Thymus (tissue), 11 donors: ENCODE data around the gene SMIM31. TPM values are rescaled to one million over a fixed set of nuclear protein-coding genes. Genes with fewer than 3 reads are reported as not detected.

Experiments used
- DNase-seq, 9 donors: peaks; one replicate each; pipeline ENCODE4 v3.0.0-alpha.2; 2013; ENCODE audit warnings: low spot score in 9 of 9, low read depth in 6 of 9, missing footprints in 1 of 9
- H3K27ac ChIP-seq, 2 donors: one replicate each; pipeline ENCODE4 v1.5.1; 2013; ENCODE audit warnings: control low read depth in 1 of 2, low read depth in 1 of 2, low read length in 1 of 2, mild to moderate bottlenecking in 1 of 2, moderate library complexity in 1 of 2
- H3K27me3 ChIP-seq, 2 donors: one replicate each; pipeline ENCODE4 v1.5.1; 2013; ENCODE audit warnings: low read length in 1 of 2; ENCODE audit not compliant: control insufficient read depth in 2 of 2, insufficient read depth in 1 of 2
- H3K36me3 ChIP-seq, 2 donors: one replicate each; pipeline ENCODE4 v1.5.1; 2013; ENCODE audit warnings: low read length in 1 of 2, mild to moderate bottlenecking in 1 of 2, moderate library complexity in 1 of 2; ENCODE audit not compliant: control insufficient read depth in 2 of 2, insufficient read depth in 2 of 2
- H3K4me1 ChIP-seq, 2 donors: one replicate each; pipeline ENCODE4 v1.5.1; 2013; ENCODE audit warnings: low read length in 2 of 2; ENCODE audit not compliant: control insufficient read depth in 2 of 2, insufficient read depth in 2 of 2
- H3K4me3 ChIP-seq, 2 donors: one replicate each; pipeline ENCODE4 v1.5.1; 2013; ENCODE audit warnings: low read length in 2 of 2, control low read depth in 1 of 2, mild to moderate bottlenecking in 1 of 2
- H3K9me3 ChIP-seq, 2 donors: one replicate each; pipeline ENCODE4 v1.5.1; 2013; ENCODE audit warnings: low read length in 1 of 2, mild to moderate bottlenecking in 1 of 2; ENCODE audit not compliant: control insufficient read depth in 2 of 2, insufficient read depth in 1 of 2
- WGBS: extraction: QIAGEN DNeasy Blood & Tissue Kit; methylation state at CpG from one replicate; pipeline ENCODE4 v1.1.7; 2013; 5-methylcytosine and 5-hydroxymethylcytosine counted together
- polyA plus RNA-seq: library from polyadenylated mRNA; stranded (reverse); fragments of 200-250 nt; gene quantifications from one replicate; pipeline ENCODE4 v1.2.3, GENCODE V29; 2013
- total RNA-seq: library from RNA; stranded (reverse); fragments of 120-200 nt; gene quantifications from one replicate; pipeline ENCODE4 v1.2.4, GENCODE V29; 2013
- donor health status: healthy.

The SMIM31 gene
- total and polyA plus RNA-seq, 2 donors, result 0.02 TPM; not detected in 1

GRCh38 chr4:164772076-164772475 lies 18.1 kb downstream of the SMIM31 start:
- no peak overlapping the region for H3K27ac ChIP-seq
- H3K4me3 ChIP-seq, result no peak overlapping the region
- no peaks in the 10 kb centered on the region for H3K27me3 ChIP-seq
- H3K9me3 ChIP-seq, result no peaks in the 10 kb centered on the region
- no peak for DNase-seq
- WGBS, result 85% methylated on average over 7 of the region's 7 CpGs
- H3K36me3 ChIP-seq, result no peaks in the 10 kb centered on the region
- H3K4me1 ChIP-seq, result no peaks in the 10 kb centered on the region

GRCh38 chr4:164779080-164779479 lies 25.1 kb downstream of the SMIM31 start:
- WGBS, result 96% methylated on average over 7 of the region's 7 CpGs
- Histone ChIP-seq H3K4me3 (no peak overlapping the region), H3K36me3 (no peaks in the 10 kb centered on the region), H3K27me3 (no peaks in the 10 kb centered on the region), H3K27ac (no peak overlapping the region), H3K4me1 (no peaks in the 10 kb centered on the region), H3K9me3 (no peaks in the 10 kb centered on the region)
- DNase-seq, result no peak

- H3K36me3 ChIP-seq, result no peaks in the 10 kb centered on the region
- no peak overlapping the region for H3K27ac ChIP-seq
- no peak overlapping the region for H3K4me3 ChIP-seq
- WGBS, result 57% methylated on average over 7 of the region's 7 CpGs
- DNase-seq, result peak in 5 of 9 donors; percentile 2 to 24 (median 6)
- H3K9me3 ChIP-seq, result no peaks in the 10 kb centered on the region
- no peaks in the 10 kb centered on the region for H3K27me3 ChIP-seq
- no peaks in the 10 kb centered on the region for H3K4me1 ChIP-seq
Observed at GRCh38 chr4:164779811-164780216, 25.9 kb downstream of the SMIM31 start.

- WGBS, result 95% methylated on average over 3 of the region's 3 CpGs
- H3K4me3 ChIP-seq, result no peak overlapping the region
- no peaks in the 10 kb centered on the region for H3K9me3 ChIP-seq
- H3K27ac ChIP-seq, result no peak overlapping the region
- no peaks in the 10 kb centered on the region for H3K27me3 ChIP-seq
- no peaks in the 10 kb centered on the region for H3K4me1 ChIP-seq
- DNase-seq, result no peak
- H3K36me3 ChIP-seq, result no peaks in the 10 kb centered on the region
Observed at GRCh38 chr4:164780839-164781238, 26.9 kb downstream of the SMIM31 start.

- Histone ChIP-seq H3K27me3 (no peaks in the 10 kb centered on the region), H3K27ac (no peak overlapping the region), H3K9me3 (no peaks in the 10 kb centered on the region), H3K4me1 (no peaks in the 10 kb centered on the region), H3K4me3 (no peak overlapping the region), H3K36me3 (no peaks in the 10 kb centered on the region)
- 89% methylated on average over 6 of the region's 6 CpGs for WGBS
- no peak for DNase-seq
Observed at GRCh38 chr4:164783976-164784375, 30.0 kb downstream of the SMIM31 start.

GRCh38 chr4:164789047-164789446 lies 35.1 kb downstream of the SMIM31 start:
- no peaks in the 10 kb centered on the region for H3K36me3 ChIP-seq
- H3K27ac ChIP-seq, result no peak overlapping the region
- DNase-seq, result no peak
- H3K9me3 ChIP-seq, result no peaks in the 10 kb centered on the region
- H3K27me3 ChIP-seq, result no peaks in the 10 kb centered on the region
- 96% methylated on average over 1 of the region's 1 CpG for WGBS
- H3K4me3 ChIP-seq, result no peak overlapping the region
- no peaks in the 10 kb centered on the region for H3K4me1 ChIP-seq

- Histone ChIP-seq H3K27me3 (no peaks in the 10 kb centered on the region), H3K27ac (no peak overlapping the region), H3K4me3 (no peak overlapping the region), H3K4me1 (no peaks in the 10 kb centered on the region), H3K36me3 (no peaks in the 10 kb centered on the region), H3K9me3 (no peaks in the 10 kb centered on the region)
- no peak for DNase-seq
Observed at GRCh38 chr4:164790249-164790648, 36.3 kb downstream of the SMIM31 start.

GRCh38 chr4:164799410-164799809 lies 45.5 kb downstream of the SMIM31 start:
- Histone ChIP-seq H3K4me3 (no peak overlapping the region), H3K27me3 (no peaks in the 10 kb centered on the region), H3K4me1 (no peaks in the 10 kb centered on the region), H3K9me3 (no peaks in the 10 kb centered on the region), H3K27ac (no peak overlapping the region), H3K36me3 (no peaks in the 10 kb centered on the region)
- 59% methylated on average over 2 of the region's 2 CpGs for WGBS
- DNase-seq, result no peak

- H3K27me3 ChIP-seq, result no peaks in the 10 kb centered on the region
- WGBS, result 93% methylated on average over 4 of the region's 4 CpGs
- no peak for DNase-seq
- H3K4me3 ChIP-seq, result no peak overlapping the region
- H3K27ac ChIP-seq, result no peak overlapping the region
- H3K9me3 ChIP-seq, result no peaks in the 10 kb centered on the region
- H3K36me3 ChIP-seq, result no peaks in the 10 kb centered on the region
- H3K4me1 ChIP-seq, result no peaks in the 10 kb centered on the region
Observed at GRCh38 chr4:164800786-164801185, 46.9 kb downstream of the SMIM31 start.

- no peaks in the 10 kb centered on the region for H3K9me3 ChIP-seq
- no peaks in the 10 kb centered on the region for H3K27me3 ChIP-seq
- 96% methylated on average over 3 of the region's 3 CpGs for WGBS
- no peak overlapping the region for H3K27ac ChIP-seq
- H3K36me3 ChIP-seq, result no peaks in the 10 kb centered on the region
- H3K4me3 ChIP-seq, result no peak overlapping the region
- no peaks in the 10 kb centered on the region for H3K4me1 ChIP-seq
- no peak for DNase-seq
Observed at GRCh38 chr4:164802301-164802901, 48.5 kb downstream of the SMIM31 start.
